ENCODE results near the gene RSAD2.
A peak's percentile ranks its signal among the peaks of the same experiment; 100 is the strongest.

RSAD2 gene

GRCh38 chr2:6945087-6945813, 67.7 kb downstream of the RSAD2 start (continued):
- TF ChIP-seq ZNF433 (tag by site-specific recombination; IDR thresholded peaks at IDR 0.05; ENCODE audit: low read depth) (no peak), ZSCAN4 (tag by site-specific recombination; IDR thresholded peaks at IDR 0.05) (no peak)

GRCh38 chr2:6945821-6946220, 68.2 kb downstream of the RSAD2 start:
- Histone ChIP-seq H3K27ac (ENCODE audit: extremely low read depth, low read depth, low read length) (no peak overlapping the region), H3K9me3 (ENCODE audit: control insufficient read depth, insufficient read depth, low read depth, low read length) (no peaks in the 10 kb centered on the region), H3K4me3 (ENCODE audit: low read depth, low read length) (no peak overlapping the region), H3K36me3 (ENCODE audit: control insufficient read depth in 2 of 2, insufficient read depth in 1 of 2, low read length in 2 of 2) (peaks cover 0 to 18% of the 10 kb centered on the region in 2 experiments; a peak in 1 of 3 replicates), H3K4me1 (ENCODE audit: control insufficient read depth, insufficient read depth, low read length) (no peaks in the 10 kb centered on the region)
- CTCF ChIA-PET, result no interaction called here
- TF ChIP-seq ZNF157 (tag by site-specific recombination; IDR thresholded peaks at IDR 0.05), result no peak
- TF ChIP-seq ZSCAN16 (tag by site-specific recombination; IDR thresholded peaks at IDR 0.05), result no peak
- no peak for TF ChIP-seq ZNF324 (tag by site-specific recombination; IDR thresholded peaks at IDR 0.05)
- TF ChIP-seq ZNF664 (tag by site-specific recombination; IDR thresholded peaks at IDR 0.05), result no peak
- TF ChIP-seq ZBTB48 (tag by site-specific recombination; IDR thresholded peaks at IDR 0.05), result no peak
- no peak for TF ChIP-seq ZNF670 (tag by site-specific recombination; IDR thresholded peaks at IDR 0.05; ENCODE audit: low read depth)
- no peak for TF ChIP-seq ZNF433 (tag by site-specific recombination; IDR thresholded peaks at IDR 0.05; ENCODE audit: low read depth)
- no peak for TF ChIP-seq ZNF704 (tag by site-specific recombination; IDR thresholded peaks at IDR 0.05)
- no peak for TF ChIP-seq IKZF3 (tag by site-specific recombination; IDR thresholded peaks at IDR 0.05)
- no peak for TF ChIP-seq KLF7 (tag by site-specific recombination; IDR thresholded peaks at IDR 0.05; ENCODE audit: borderline replicate concordance)
- TF ChIP-seq ZNF449 (tag by site-specific recombination; IDR thresholded peaks at IDR 0.05), result no peak
- no peak for TF ChIP-seq ZIC2 (tag by site-specific recombination; IDR thresholded peaks at IDR 0.05)
- TF ChIP-seq ZNF555 (tag by site-specific recombination; conservative IDR thresholded peaks at IDR 0.05), result no peak
- no peak for TF ChIP-seq ZNF792 (tag by site-specific recombination; IDR thresholded peaks at IDR 0.05)
- TF ChIP-seq ZNF404 (tag by site-specific recombination; IDR thresholded peaks at IDR 0.05), result no peak
- TF ChIP-seq ZNF37A (tag by site-specific recombination; IDR thresholded peaks at IDR 0.05), result no peak
- no peak for TF ChIP-seq YY2 (tag by site-specific recombination; IDR thresholded peaks at IDR 0.05)
- POLR2A ChIA-PET, result no interaction called here

GRCh38 chr2:6946722-6947121, 69.1 kb downstream of the RSAD2 start:
- H3K4me1 ChIP-seq (ENCODE audit: control insufficient read depth, insufficient read depth, low read length), result no peaks in the 10 kb centered on the region
- peaks cover 0 to 12% of the 10 kb centered on the region in 2 experiments; a peak in 1 of 3 replicates for H3K36me3 ChIP-seq (ENCODE audit: control insufficient read depth in 2 of 2, insufficient read depth in 1 of 2, low read length in 2 of 2)
- CTCF ChIA-PET, result interaction anchor here (0.5 to 1.7 kb wide), 2 partner anchors 30 to 51 kb away, joined by 3 to 6 read pairs; partner anchors contain the start of gene RNF144A
- H3K27ac ChIP-seq (ENCODE audit: extremely low read depth, low read depth, low read length), result no peak overlapping the region
- H3K9me3 ChIP-seq (ENCODE audit: control insufficient read depth, insufficient read depth, low read depth, low read length), result no peaks in the 10 kb centered on the region
- H3K4me3 ChIP-seq (ENCODE audit: low read depth, low read length), result no peak overlapping the region
- TF ChIP-seq ZNF426 (tag by site-specific recombination; IDR thresholded peaks at IDR 0.05) (no peak), PRDM6 (tag by site-specific recombination; IDR thresholded peaks at IDR 0.05) (0 out of 2 replicates have a peak, but pooled peaks have one; percentile 25)
- POLR2A ChIA-PET, result no interaction called here
